IMR-90 (cell line): ENCODE measurements around the gene KRT78. TPM values are rescaled to one million over a fixed set of nuclear protein-coding genes. Genes with fewer than 3 reads are reported as not detected.

Experiments used
- ATAC-seq: fragments of 200-7000 bp; cut with Tn5 transposase; 2 replicates; pipeline ENCODE4 v1.9.1; 2020; ENCODE audit warnings: low read depth, mild to moderate bottlenecking, moderate library complexity
- BruUV-seq: library from RNA; stranded (reverse); fragments of 400-500 nt; replicated peaks from 2 replicates; lab custom pipeline; 2021; lab: Mats Ljungman, UMichigan
- CTCF ChIA-PET: fragments of 300-600 bp; formaldehyde crosslinking; extraction: SDS; loops from one replicate; lab custom pipeline; 2021; ENCODE audit warnings: antibody characterized with exemption; lab: Yijun Ruan, JAX
- POLR2A ChIA-PET: fragments of 300-600 bp; sonication (Branson Sonifier 250); formaldehyde crosslinking; loops from one replicate; lab custom pipeline; 2022; ENCODE audit warnings: antibody characterized with exemption; ENCODE audit not compliant: unreplicated experiment; lab: Charles Lee
- DNase-seq: peaks from one replicate; pipeline ENCODE4 v3.0.0; 2013
- H2AFZ ChIP-seq: replicated peaks from 2 replicates; pipeline ENCODE3; 2013; ENCODE audit warnings: low read length, mild to moderate bottlenecking; ENCODE audit not compliant: poor library complexity
- H2AK5ac ChIP-seq: 2 replicates; pipeline ENCODE4 v1.6.1; 2013; ENCODE audit warnings: low read depth, low read length, inconsistent platforms
- H2AK9ac ChIP-seq: replicated peaks from 2 replicates; pipeline ENCODE3; 2013; ENCODE audit warnings: mild to moderate bottlenecking, low read depth, low read length, moderate library complexity; ENCODE audit not compliant: poor library complexity
- H2BK120ac ChIP-seq: 2 replicates; pipeline ENCODE4 v1.6.1; 2013; ENCODE audit warnings: low read depth, low read length, inconsistent platforms
- H2BK15ac ChIP-seq: 3 replicates; pipeline ENCODE4 v1.6.1; 2013; ENCODE audit warnings: low read depth, low read length, inconsistent platforms
- H2BK20ac ChIP-seq: 2 replicates; pipeline ENCODE4 v1.6.1; 2013; ENCODE audit warnings: low read depth, mild to moderate bottlenecking, inconsistent platforms, low read length, moderate library complexity
- H2BK5ac ChIP-seq: 2 replicates; pipeline ENCODE4 v1.6.1; 2013; ENCODE audit warnings: mild to moderate bottlenecking, low read depth, low read length, inconsistent platforms; ENCODE audit not compliant: poor library complexity, severe bottlenecking
- H3K14ac ChIP-seq: replicated peaks from 2 replicates; pipeline ENCODE4 v1.6.1; 2013; ENCODE audit warnings: low read depth, low read length, inconsistent platforms
- H3K18ac ChIP-seq: 2 replicates; pipeline ENCODE4 v1.6.1; 2013; ENCODE audit warnings: low read depth, low read length, control low read depth
- H3K23ac ChIP-seq: 2 replicates; pipeline ENCODE4 v1.6.1; 2013; ENCODE audit warnings: low read depth, low read length, inconsistent platforms
- H3K27ac ChIP-seq: 2 replicates; pipeline ENCODE4 v1.5.1; 2013; ENCODE audit warnings: mild to moderate bottlenecking, control low read depth, low read length; ENCODE audit not compliant: insufficient read depth
- H3K27me3 ChIP-seq: 2 replicates; pipeline ENCODE4 v1.6.1; 2013; ENCODE audit warnings: low read length; ENCODE audit not compliant: control insufficient read depth, insufficient read depth
- H3K36me3 ChIP-seq: 2 replicates; pipeline ENCODE4 v1.6.1; 2013; ENCODE audit warnings: low read length, mixed read lengths; ENCODE audit not compliant: control insufficient read depth, insufficient read depth
- H3K4ac ChIP-seq: 2 replicates; pipeline ENCODE4 v1.6.1; 2013; ENCODE audit warnings: low read depth, low read length, inconsistent platforms
- H3K4me1 ChIP-seq: 2 replicates; pipeline ENCODE4 v1.6.1; 2013; ENCODE audit warnings: low read length, mixed read lengths; ENCODE audit not compliant: control insufficient read depth, insufficient read depth
- H3K4me2 ChIP-seq: 2 replicates; pipeline ENCODE4 v1.6.1; 2013; ENCODE audit warnings: low read depth, mild to moderate bottlenecking, control low read depth, low read length, moderate library complexity
- H3K4me3 ChIP-seq: 2 replicates; pipeline ENCODE4 v1.5.1; 2013; ENCODE audit warnings: low read depth, mild to moderate bottlenecking, control low read depth, low read length, moderate library complexity; ENCODE audit not compliant: insufficient read depth
- H3K56ac ChIP-seq: 2 replicates; pipeline ENCODE4 v1.6.1; 2013; ENCODE audit warnings: low read length, inconsistent platforms; ENCODE audit not compliant: insufficient read depth; ENCODE audit errors: extremely low read depth
- H3K79me1 ChIP-seq, 2 experiments: 2 replicates each; pipeline ENCODE4 v1.6.1; 2013; ENCODE audit warnings: low read length in 2 of 2, inconsistent platforms in 1 of 2, low read depth in 1 of 2
- H3K9ac ChIP-seq: 2 replicates; pipeline ENCODE4 v1.6.1; 2013; ENCODE audit warnings: low read depth, low read length, control low read depth
- H3K9me1 ChIP-seq: 2 replicates; pipeline ENCODE4 v1.6.1; 2013; ENCODE audit warnings: low read length, inconsistent platforms; ENCODE audit not compliant: insufficient read depth
- H3K9me3 ChIP-seq: 2 replicates; pipeline ENCODE4 v1.6.1; 2013; ENCODE audit warnings: low read length; ENCODE audit not compliant: control insufficient read depth, insufficient read depth
- H4K20me1 ChIP-seq: 2 replicates; pipeline ENCODE4 v1.6.1; 2013; ENCODE audit warnings: low read length, inconsistent platforms; ENCODE audit not compliant: insufficient read depth
- H4K5ac ChIP-seq: 2 replicates; pipeline ENCODE4 v1.6.1; 2013; ENCODE audit warnings: mild to moderate bottlenecking, low read depth, low read length, control low read depth
- H4K8ac ChIP-seq, 2 experiments: 2 replicates each; pipeline ENCODE4 v1.6.1; 2013; ENCODE audit warnings: low read depth in 2 of 2, low read length in 2 of 2, control low read depth in 1 of 2, inconsistent platforms in 1 of 2
- H4K91ac ChIP-seq: 2 replicates; pipeline ENCODE4 v1.6.1; 2013; ENCODE audit warnings: low read depth, low read length, inconsistent platforms; ENCODE audit not compliant: insufficient read depth
- FOS ChIP-seq: fragments of 150-350 bp; IDR thresholded peaks from 2 replicates; pipeline ENCODE4 v1.6.1; 2016; ENCODE audit warnings: low read depth, low read length
- MAZ ChIP-seq: IDR thresholded peaks from 2 replicates; pipeline ENCODE4 v1.6.1; 2012; ENCODE audit warnings: low read depth, mild to moderate bottlenecking, low read length, improper control_type of control experiment, moderate library complexity, borderline replicate concordance
- POLR2A ChIP-seq: IDR thresholded peaks from 2 replicates; pipeline ENCODE4 v1.6.1; 2012; ENCODE audit warnings: mild to moderate bottlenecking, low read depth, low read length
- RAD21 ChIP-seq: IDR thresholded peaks from 2 replicates; pipeline ENCODE4 v1.6.1; 2012; ENCODE audit warnings: low read length, improper control_type of control experiment
- SMC3 ChIP-seq: fragments of 150-350 bp; IDR thresholded peaks from 2 replicates; pipeline ENCODE4 v1.6.1; 2016; ENCODE audit warnings: low read depth, mild to moderate bottlenecking, antibody characterized with exemption, low read length, moderate library complexity
- WGBS, 2 experiments: methylation state at CpG; one replicate each; pipeline versions ENCODE4 v1.1.5 to v1.1.7; 2013; ENCODE audit warnings: missing lambda C conversion rate in 2 of 2; ENCODE audit not compliant: insufficient read length in 1 of 2; ENCODE audit errors: extremely low coverage in 2 of 2; 5-methylcytosine and 5-hydroxymethylcytosine counted together
- dilution Hi-C: fragments of 300-500 bp; cut with HindIII; formaldehyde crosslinking; loops from one replicate; pipeline ENCODE4 v1.14.3; 2018; ENCODE audit warnings: low sequenced_read_pairs; ENCODE audit not compliant: unreplicated experiment
- in situ Hi-C: fragments of 300-500 bp; cut with MboI; formaldehyde crosslinking; loops from 3 replicates; pipeline ENCODE4 v1.14.3; 2019; ENCODE audit warnings: low sequenced_read_pairs, inconsistent platforms, mixed read lengths
- intact Hi-C: fragments of 100-400 bp; cut with micrococcal nuclease; formaldehyde crosslinking; loops from 2 replicates; pipeline ENCODE4 v1.10.0; 2022
- polyA plus RNA-seq, 3 experiments: library from polyadenylated mRNA; depleted of rRNA; stranded (reverse); fragments of >200 nt; gene quantifications; 2 replicates each; pipeline ENCODE4 v1.2.3, GENCODE V29; 2012; ENCODE audit warnings: low replicate concordance in 1 of 3
- total RNA-seq: library from RNA; depleted of rRNA; stranded (reverse); fragments of >200 nt; gene quantifications from 2 replicates; pipeline ENCODE4 v1.2.3, GENCODE V29; 2012
- TF ChIP-seq, protein P1 (sequence below): fragments of 150-350 bp; IDR thresholded peaks from 2 replicates; pipeline ENCODE4 v1.6.1; 2016; ENCODE audit warnings: low read depth, mild to moderate bottlenecking, low read length, moderate library complexity, borderline replicate concordance
- TF ChIP-seq, protein P2 (sequence below): fragments of 150-350 bp; IDR thresholded peaks from 2 replicates; pipeline ENCODE4 v1.6.1; 2017; ENCODE audit warnings: mild to moderate bottlenecking, antibody characterized with exemption, low read length, low read depth

KRT78 gene
- total and polyA plus RNA-seq, 2 of the 4 experiments (the other 2 are of a cell fraction): not detected

DNA sequence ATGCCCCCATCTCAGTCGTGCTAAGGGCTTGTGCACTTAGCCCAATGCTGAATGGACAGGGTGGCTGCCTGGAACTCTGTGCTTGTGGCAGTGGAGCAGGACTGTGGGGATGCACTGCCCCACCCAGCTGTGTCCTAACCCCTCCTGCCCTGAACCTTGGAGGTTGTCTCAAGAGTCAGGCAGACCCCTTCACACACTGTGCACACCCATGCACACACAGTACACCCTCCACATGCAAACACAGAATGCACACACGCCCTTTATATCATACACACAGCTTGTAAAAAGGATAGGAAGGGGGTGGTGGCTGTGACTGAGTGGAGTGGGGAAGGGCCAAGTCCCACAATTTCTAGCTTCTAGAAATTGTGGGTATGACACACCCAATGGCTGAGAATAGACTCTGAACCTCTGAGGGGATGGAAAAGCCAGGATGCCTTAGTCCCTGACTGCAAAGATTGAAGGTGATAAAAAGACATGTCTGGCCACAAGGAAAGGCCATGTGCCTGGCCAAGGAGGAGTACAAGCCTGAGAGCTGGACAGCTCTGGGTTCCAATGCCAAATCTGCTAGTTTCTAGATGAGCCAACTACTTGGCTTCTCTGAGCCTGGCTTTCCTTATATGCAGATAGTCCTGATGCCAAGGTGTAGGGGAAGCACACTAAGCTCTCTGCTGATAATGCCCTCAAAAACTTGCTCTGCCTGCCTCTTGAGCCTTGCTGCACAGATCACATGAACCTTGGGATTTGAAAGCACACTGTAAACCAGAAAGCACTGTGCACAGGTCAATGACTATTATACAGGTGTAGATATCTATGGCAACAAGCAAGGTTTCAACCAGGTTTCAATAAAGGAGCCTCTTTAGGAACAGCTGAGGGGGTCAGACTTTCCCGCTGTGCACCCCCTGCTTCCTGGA is 47.7 kb upstream of the KRT78 start (continued):
- TF ChIP-seq, protein P1, sequence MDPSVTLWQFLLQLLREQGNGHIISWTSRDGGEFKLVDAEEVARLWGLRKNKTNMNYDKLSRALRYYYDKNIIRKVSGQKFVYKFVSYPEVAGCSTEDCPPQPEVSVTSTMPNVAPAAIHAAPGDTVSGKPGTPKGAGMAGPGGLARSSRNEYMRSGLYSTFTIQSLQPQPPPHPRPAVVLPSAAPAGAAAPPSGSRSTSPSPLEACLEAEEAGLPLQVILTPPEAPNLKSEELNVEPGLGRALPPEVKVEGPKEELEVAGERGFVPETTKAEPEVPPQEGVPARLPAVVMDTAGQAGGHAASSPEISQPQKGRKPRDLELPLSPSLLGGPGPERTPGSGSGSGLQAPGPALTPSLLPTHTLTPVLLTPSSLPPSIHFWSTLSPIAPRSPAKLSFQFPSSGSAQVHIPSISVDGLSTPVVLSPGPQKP: no peak
- TF ChIP-seq MAZ: no peak

DNA sequence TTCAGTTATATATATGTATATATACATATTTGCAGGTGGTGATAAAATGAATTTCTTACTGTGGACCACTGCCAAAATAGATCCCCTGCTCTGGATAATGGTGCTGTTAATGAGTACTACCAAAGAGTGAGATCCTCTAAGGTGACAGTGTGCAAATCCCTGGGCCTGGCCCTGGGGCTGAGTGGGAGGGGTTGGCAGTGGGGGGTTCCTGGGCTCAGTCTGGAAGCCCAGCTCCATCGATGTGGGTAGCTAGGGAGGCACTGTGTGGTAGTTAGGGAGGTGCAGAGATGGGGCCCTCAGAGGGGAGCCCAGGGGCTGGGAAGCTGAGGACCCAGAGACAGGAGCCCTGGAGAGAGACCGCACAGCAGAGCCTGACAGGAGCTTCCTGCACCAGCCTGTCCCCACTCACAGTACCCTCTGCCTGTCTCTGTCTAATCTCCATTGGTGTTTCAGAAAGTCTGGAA is 47.0 kb upstream of the KRT78 start:
- CTCF ChIA-PET: interaction anchor here (1.1 kb wide), 1 partner anchor 11 kb away, joined by 4 read pairs; no protein-coding TSS in a partner anchor
- BruUV-seq: no TSS peak
- no peaks in the 10 kb centered on the region for H4K20me1 ChIP-seq

More for the DNA sequence above, 47.0 kb upstream of the KRT78 start:
- Histone ChIP-seq H3K9me3 (0 out of 2 replicates have a peak, but pooled peaks cover 1% of the 10 kb centered on the region), H3K79me1 (no peaks in the 10 kb centered on the region), H3K23ac (no peak overlapping the region), H2AFZ (peak overlapping the region; percentile 29), H3K4ac (no peak overlapping the region), H2AK5ac (no peak overlapping the region), H4K91ac (no peak overlapping the region), H2AK9ac (no peak overlapping the region), H3K4me1 (no peaks in the 10 kb centered on the region), H3K36me3 (peaks cover 6% of the 10 kb centered on the region), H4K5ac (no peak overlapping the region), H3K14ac (no peak overlapping the region), H2BK120ac (no peak overlapping the region), H3K27me3 (peaks cover 1% of the 10 kb centered on the region; the same call in 1 of the 2 replicates), H3K56ac (no peak overlapping the region), H4K8ac (no peak overlapping the region), H2BK5ac (no peak overlapping the region), H3K27ac (no peak overlapping the region), H2BK20ac (no peak overlapping the region), H3K4me3 (no peak overlapping the region), H3K18ac (no peak overlapping the region), H2BK15ac (no peak overlapping the region), H3K4me2 (no peak overlapping the region), H3K9ac (no peak overlapping the region), H3K9me1 (no peaks in the 10 kb centered on the region)
- dilution Hi-C loops (loop anchor here (25.0 kb wide), 1 partner anchor 92 kb away; no protein-coding TSS in a partner anchor), in situ Hi-C loops (no loop called here), intact Hi-C loops (no loop called here)
- WGBS, 2 experiments: 20% methylated on average over 1 of the region's 2 CpGs; no CpG with 5 or more reads in 1 of the 2 experiments
- DNase-seq (no peak), ATAC-seq (no peak)
- TF ChIP-seq RAD21 (no peak), SMC3 (no peak), POLR2A (no peak), FOS (no peak)
- TF ChIP-seq, protein P2, sequence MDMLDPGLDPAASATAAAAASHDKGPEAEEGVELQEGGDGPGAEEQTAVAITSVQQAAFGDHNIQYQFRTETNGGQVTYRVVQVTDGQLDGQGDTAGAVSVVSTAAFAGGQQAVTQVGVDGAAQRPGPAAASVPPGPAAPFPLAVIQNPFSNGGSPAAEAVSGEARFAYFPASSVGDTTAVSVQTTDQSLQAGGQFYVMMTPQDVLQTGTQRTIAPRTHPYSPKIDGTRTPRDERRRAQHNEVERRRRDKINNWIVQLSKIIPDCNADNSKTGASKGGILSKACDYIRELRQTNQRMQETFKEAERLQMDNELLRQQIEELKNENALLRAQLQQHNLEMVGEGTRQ: no peak
- POLR2A ChIA-PET: no interaction called here
